CD4-positive, alpha-beta T cell treated with Interleukin-1 beta for 1 hour (primary cell): ENCODE measurements around the gene EMC1.
"Not testable (repeated sequence)": the region's sequence is repeated elsewhere in the genome, so short reads cannot be mapped to it uniquely, and the experiment has no call there.

Source experiments
- DNase-seq, 2 donors: peaks; one replicate each; pipeline ENCODE4 v3.0.0-alpha.2; 2020 to 2022

Gene EMC1

DNA sequence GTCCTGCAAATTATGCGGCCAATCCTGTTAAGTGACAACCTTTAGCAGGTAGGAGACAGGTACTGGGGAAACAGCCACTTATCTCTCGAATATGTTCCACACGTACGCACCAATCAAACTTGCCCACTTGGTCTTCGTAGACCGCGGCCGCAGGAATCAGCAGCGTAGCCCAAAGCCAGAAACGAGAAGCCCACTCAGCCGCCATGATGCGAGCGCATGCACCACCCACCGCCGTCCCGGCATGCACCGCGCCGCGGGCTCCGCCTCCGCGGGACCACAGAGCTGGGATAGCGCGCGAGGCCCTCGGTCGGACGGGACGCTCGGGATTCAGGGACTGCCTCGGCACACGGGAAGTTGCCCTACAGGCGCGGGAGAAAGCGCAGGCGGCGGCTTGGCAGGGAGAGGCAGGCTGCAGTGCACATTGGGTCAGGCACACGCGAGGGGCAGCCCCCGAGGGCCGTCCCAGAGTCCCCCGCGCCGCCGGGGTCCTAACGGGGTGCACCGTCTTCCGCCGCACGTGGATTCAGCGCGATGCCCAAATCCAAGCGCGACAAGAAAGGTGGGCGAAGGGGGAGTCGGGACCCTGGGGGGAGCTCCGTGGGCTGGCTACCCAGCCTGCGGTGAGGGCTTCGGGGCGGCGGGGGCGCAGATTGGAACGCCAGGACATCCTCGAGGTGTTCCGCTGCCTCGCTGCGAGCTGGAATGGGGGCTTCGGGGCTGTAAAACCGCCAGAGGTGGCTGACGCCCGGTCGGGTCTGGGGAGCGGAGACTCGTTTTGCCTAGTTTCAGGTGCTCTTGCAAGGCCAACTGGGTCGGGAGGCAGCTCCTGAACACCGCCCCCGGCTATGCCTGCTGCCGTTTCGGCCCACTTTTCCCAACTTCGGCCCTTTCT is at the start of gene EMC1, which contains the start of gene MRTO4:
EMC1 (minus strand) TSS at position 220 of the 892 bp plus-strand sequence; CDS start at position 205, 15 bp downstream.
MRTO4 (plus strand) TSS at position 501 of the 892 bp plus-strand sequence; CDS start at position 532, 31 bp downstream.
- DNase-seq = peak; percentile 82 to 87

DNA sequence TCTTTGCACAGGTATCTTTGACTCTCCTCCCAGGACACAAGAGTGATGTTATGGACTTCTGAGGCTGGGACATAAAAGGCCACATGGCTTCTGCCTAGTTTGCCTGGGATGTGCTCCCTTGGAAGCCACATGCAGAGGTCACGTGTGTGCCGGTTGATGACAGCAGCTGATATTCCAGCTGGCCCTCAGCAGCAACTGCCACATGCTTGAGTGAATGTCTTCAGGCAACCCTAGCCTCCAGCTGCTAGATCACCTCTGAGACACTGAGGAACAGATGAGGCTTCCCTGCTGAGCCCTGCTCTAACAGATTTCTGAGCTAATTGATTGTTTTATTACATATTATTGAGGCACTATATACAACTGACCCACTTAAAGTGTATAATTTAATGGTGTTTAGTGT is 48.9 kb upstream of the EMC1 start:
- no peak for DNase-seq

DNA sequence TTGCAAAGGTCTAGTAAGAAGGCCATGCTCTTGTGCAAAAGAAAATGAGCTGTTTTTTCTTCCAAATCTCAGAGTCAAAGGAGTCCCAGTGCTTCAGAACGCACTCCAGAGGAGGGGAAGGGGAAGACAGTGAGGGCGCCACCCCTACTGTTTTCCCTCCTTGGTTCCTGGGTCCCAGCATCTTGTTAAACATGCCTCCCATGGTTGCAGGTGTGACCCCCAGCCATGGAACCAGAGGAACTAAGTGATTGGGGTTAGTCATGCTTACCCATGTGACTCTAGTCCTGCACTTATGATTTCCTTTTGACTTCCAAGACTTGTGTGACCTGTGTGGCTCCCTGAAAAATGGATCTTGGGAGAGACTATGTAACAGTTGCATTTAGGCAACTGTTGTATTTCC is 43.3 kb upstream of the EMC1 start:
- no peak for DNase-seq

DNA sequence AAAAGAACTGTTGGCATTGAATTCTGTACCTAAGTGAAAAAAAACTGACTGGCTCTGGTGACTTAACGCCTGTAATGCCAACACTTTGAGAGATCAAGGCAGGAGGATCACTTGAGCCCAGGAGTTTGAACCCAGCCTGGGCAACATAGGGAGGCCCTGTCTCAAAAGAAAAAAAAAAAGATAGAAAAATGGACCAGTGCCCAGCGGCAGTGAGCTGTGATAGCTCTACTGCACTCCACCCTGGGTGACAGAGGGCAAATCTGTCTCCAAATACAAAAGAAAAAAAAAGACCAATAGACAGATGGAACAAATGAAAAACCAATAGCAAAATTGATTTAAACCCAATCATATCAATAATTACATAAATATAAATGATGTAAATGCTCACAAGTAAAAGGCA is 37.9 kb upstream of the EMC1 start:
- DNase-seq = no peak

DNA sequence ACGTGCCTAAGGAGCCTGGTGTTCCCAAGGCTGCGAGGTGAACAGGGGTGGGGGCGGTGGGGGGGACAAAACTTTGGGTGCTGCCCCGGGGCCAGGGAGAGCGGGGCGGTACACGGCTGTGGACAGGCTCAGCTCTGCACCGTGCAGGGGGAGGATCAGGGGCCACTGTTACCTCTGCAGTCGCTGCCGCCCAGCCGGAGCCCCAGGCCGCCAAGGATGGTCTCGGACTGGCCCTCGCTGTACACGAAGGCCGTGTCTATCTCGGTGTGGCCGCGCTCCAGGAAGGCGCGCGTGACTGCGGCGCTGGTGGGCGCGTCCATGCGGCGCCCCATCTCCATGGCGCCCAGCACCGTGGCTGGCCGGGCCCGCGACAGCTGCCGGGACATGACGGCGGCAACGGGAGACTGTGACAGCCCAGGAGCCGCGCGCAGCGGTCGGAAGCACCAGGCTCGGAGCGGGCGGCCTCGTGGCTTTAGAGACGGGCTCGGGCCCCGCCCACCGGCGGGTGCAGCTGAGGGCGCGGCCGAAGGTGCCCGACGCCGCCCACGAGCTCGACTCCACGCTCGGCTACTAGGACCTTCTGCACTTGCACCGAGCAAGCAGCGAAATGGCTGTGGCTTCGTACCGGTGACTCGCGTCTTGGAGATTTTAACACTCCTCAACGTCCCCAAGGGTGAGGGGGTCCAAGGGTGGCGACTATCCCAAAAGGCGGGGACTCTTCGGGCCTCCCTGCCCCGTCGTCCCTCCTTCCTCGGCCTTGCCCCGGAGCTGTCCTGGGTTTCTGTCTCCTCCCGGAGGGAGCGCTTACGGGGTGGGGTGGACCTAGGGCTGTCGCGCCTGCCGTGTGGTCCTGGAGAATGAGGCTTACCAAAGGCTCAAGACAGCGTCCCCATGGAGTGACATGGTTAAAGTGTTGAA is 37.3 kb upstream of the EMC1 start, which contains the start of gene AKR7A3:
AKR7A3 (minus strand) TSS at position 447 of the 918 bp plus-strand sequence; CDS start at position 386, 61 bp downstream.
- DNase-seq = peak; percentile 52 to 54

DNA sequence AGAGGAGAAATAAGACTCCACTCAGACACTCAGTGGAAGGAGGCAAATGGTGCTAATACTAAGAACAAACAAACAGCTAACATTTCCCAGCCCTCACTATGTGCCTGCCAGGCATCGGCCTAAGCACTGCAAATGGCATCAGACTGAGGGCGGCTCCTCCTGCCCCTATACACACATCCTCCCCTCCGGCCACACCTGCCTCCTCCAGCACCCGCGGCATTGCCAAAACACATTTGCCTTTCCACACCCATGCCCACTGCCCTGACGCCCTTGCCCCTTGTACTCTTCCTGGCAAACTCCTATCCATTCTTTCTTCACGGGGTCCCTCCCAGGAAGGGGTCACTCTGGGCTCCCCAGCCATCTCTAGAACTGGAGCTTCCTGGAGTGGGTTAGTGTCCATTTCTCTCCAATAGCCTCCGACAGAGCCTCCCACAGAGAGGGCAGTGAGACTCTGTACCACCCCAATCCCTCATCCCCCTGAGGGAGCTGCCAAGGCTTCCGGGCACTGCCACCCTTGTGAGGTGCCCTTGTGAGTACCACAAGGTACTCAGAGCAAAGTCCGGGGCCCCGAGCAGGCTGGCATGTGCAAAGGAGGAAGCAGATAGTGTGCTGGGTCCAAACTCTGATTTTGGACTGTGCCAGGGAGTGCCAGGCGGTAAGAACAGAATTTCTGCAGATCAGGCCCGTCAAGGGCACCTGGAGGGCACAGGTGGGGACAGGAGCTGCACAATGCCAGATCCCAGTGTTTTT is 36.3 kb upstream of the EMC1 start:
- DNase-seq = no peak

DNA sequence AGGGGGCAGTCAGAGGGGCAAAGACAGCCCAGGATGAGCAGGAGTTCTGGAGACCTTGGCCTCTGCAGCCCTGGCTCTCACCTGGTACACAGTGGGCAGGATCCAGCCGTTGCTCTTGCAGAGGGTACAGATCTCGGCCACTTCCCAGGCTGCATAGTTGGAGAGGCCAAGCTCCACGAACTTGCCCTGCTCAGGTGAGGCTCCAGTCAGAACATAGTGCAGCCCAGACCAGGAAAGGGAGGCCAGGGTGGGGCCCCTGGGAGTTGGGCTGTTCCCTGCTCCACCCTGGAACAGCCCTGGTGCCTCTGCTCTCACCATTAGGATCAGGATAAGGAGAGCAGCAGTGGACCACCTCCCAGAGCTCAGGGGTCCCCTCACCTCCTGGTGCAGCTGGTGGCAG is 34.5 kb upstream of the EMC1 start:
- DNase-seq = not testable (repeated sequence)

DNA sequence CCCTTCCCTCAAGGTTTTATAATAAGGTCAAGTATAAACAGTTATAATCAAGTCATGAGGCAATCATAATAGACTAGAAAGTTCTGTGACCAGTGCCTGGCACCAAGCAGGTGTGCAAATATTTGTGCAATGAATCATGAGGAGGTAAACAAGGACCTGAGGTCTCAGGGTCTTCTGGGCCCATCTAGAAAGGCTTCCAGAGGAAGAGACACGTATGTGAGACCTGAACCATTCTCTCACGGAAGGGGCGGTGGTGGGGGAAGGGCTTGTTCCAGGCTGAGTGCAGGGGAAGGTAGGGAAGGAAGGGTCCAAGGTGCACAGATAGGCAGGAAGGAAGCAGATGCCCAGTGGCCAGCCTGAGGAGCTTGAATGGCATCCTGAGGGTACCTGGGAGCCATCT is 34.0 kb upstream of the EMC1 start:
- DNase-seq = not testable (repeated sequence)

DNA sequence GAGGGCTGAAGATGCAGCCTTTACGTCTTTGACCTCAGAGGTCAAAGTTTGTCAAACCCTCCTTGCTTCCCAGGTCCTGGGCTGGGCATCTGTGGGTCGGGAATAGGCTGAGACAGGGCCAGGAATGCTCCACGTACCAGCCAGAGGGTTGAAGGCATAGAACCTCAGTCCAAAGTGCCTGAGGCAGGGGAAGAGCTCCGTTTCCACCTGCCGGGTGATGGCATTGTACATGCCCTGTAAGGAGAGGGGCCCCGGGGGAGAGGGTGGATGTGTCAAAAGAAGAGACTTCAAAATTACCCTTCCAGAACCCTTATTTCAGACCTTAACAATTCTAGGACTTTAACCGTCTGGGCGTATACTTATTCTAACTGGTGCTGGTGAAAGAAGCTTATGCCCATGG is 33.6 kb upstream of the EMC1 start:
- DNase-seq = no peak

DNA sequence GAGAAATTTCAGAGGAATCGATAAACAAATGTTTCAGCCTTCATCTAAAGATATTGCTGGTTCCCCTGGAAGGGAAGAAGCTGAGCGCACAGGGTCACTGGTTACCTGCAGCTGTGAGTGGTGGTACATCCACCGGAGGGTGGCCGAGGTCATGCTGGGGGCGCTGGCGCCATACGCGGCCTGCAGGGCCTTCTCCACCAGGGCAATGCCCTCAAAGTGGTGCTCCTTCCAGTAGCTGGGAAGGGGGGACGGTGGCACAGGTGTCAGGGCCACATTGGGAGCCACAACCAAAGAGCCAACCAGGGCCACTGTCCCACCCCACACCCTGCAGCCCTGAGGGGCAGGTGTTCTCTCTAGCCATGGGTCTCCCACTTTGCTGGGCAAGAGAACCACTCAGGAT is 32.6 kb upstream of the EMC1 start:
- no peak for DNase-seq

DNA sequence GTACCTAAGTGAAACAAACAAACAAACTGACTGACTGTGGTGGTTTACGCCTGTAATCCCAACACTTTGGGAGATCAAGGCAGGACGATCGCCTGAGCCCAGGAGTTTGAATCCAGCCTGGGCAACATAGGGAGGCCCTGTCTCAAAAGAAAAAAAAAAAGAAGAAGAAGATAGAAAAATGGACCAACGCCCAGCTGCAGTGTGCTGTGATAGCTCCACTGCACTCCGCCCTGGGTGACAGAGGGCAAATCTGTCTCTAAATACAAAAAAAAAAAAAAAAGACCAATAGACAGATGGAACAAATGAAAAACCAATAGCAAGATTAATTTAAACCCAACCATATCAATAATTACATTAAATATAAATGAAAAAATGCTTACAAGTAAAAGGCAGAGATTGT is 23.3 kb upstream of the EMC1 start:
- no peak for DNase-seq

DNA sequence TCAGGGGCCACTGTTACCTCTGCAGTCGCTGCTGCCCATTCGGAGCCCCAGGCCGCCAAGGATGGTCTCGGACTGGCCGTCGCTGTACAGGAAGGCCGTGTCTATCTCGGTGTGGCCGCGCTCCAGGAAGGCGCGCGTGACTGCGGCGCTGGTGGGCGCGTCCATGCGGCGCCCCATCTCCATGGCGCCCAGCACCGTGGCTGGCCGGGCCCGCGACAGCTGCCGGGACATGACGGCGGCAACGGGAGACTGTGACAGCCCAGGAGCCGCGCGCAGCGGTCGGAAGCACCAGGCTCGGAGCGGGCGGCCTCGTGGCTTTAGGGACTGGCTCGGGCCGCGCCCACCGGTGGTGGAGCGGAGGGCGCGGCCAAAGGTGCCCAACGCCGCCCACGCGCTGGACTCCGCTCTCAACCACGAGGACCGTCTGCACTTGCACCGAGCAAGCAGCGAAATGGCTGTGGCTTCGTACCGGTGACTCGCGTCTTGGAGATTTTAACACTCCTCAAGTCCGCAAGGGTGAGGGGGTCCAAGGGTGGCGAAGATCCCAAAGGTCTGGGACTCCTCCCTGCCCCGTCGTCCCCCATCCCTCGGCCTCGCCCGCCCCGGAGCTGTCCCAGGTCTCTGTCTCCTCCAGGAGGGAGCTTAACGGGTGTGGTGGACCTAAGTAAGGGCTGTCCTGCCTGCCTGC is 22.7 kb upstream of the EMC1 start:
- not testable (repeated sequence) for DNase-seq

DNA sequence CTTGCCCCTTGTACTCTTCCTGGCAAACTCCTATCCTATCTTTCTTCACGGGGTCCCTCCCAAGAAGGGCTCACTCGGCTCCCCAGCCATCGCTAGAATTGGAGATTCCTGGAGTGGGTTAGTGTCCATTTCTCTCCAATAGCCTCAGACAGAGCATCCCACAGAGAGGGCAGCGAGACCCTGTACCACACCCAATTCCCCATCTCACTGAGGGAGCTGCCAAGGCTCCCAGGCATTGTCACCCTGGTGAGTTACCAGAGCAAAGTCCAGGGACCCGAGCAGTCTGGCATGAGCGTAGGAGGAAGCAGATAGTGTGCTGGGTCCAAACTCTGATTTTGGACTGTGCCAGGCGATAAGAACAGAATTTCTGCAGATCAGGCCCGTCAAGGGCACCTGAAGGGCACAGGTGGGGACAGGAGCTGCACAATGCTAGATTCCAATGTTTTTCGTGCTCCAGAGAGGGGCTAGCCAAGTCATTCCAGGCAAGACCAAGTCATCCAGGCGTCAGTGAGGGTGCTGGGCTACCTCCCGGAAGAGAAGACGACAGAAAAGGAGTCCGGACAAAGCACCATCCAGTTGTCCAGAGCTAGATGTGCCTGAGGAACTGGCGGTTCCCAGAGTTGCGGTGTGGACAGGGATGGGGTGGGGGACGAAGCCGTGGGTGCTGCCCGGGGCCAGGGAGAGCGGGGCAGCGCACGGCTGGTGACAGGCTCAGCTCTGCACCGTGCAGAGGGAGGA is 22.0 kb upstream of the EMC1 start:
- DNase-seq = no peak

DNA sequence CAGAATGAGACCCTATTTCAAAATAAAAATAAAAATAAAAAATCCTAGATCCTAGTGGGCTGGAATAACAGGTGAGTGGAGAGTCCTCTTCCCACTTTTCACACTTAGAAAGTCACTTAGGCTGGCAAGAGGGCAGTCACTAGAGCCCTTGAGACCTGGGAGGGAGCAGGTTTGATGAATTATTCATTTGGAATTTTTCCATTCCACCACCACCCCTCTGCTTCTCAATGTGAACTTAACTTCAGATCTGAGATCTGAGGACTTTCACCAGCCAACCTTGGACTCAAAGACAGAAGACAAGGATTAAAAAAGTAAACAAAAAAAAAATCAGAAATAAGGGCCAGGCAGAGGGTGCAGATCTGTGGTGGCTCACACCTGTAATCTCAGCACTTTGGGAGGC is 20.7 kb upstream of the EMC1 start:
- DNase-seq = no peak

DNA sequence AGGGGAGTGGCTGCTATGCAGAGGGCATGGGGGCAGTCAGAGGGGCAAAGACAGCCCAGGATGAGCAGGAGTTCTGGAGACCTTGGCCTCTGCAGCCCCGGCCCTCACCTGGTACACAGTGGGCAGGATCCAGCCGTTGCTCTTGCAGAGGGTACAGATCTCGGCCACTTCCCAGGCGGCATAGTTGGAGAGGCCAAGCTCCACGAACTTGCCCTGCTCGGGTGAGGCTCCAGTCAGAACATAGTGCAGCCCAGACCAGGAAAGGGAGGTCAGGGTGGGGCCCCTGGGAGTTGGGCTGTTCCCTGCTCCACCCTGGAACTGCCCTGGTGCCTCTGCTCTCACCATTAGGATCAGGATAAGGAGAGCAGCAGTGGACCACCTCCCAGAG is 19.0 kb upstream of the EMC1 start:
- not testable (repeated sequence) for DNase-seq

DNA sequence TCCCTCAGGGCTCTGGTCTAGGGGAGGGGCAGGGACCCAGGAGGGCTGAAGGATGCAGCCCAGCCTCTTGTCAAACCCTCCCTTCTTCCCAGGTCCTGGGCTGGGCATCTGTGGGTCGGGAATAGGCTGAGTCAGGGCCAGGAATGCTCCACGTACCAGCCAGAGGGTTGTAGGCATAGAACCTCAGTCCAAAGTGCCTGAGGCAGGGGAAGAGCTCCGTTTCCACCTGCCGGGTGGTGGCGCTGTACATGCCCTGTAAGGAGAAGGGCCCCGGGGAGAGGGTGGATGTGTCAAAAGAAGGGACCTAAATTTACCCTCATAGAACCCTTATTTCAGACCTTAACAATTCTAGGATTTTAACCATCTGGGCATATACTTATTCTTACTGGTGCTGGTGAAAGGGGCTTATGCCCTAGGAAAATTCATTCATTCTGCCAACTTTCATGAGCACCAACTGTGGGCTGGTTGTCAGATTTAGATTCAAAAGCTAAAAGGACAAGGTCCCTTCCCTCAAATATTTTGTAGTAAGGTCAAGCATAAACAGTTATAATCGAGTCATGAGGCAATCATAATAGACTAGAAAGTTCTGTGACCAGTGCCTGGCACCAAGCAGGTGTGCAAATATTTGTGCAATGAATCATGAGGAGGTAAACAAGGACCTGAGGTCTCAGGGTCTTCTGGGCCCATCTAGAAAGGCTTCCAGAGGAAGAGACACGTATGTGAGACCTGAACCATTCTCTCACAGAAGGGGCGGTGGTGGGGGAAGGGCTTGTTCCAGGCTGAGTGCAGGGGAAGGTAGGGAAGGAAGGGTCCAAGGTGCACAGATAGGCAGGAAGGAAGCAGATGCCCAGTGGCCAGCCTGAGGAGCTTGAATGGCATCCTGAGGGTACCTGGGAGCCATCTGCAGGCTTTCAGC is 18.4 kb upstream of the EMC1 start:
- not testable (repeated sequence) for DNase-seq

DNA sequence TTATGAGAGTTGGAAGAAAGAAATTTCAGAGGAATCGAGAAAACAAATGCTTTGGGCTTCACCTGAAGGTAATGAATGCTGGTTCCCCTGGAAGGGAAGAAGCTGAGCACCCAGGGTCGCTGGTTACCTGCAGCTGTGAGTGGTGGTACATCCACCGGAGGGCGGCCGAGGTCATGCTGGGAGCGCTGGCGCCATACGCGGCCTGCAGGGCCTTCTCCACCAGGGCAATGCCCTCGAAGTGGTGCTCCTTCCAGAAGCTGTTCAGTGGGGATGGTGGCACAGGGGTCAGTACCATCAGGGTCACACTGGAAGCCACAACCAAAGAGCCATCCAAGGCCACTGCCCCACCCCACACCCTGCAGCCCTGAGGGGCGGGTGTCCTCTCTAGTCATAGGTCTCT is 17.1 kb upstream of the EMC1 start:
- no peak for DNase-seq

DNA sequence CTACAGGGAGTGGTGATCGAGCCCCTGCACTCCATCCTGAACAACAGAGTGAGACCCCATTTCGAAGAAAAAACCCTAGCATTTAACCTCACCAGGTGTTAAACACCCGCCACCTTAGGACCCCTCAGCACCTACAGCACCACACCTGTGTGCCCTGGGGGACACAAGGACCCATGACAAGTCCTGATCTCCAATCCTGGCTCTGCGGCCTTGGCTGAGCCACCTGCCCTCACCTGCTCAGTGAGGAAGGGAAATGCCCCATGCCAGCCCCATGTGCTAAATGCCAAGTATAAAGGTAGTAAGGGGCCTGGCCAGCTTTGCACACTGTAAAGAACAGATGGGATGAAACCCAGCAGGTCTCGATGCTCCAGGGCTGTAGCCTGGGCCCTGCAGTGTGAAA is 11.4 kb upstream of the EMC1 start:
- no peak for DNase-seq

DNA sequence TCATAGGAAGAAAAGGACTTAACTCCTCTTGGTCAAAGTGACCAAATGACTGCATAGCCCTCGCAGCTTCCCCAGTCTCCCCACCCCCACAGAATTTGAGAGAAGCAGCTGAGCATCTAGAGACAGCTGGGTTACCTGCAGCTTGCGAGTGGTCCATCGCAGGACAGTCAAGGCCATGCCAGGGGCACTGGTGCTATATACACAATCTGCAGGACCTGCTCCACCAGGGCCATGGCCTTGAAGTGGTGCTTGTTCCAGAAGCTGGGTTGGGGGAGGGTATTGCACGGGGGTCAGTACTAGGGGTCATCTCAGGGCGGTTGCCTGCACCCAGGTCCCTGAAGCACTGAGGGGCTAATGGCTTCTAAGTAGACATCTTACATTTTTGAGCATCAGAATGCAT is 10.7 kb upstream of the EMC1 start:
- DNase-seq = no peak
